Tibial nerve (tissue), 3 donors: ENCODE measurements around the gene KRT34.
"Not testable (repeated sequence)": the region's sequence is repeated elsewhere in the genome, so short reads cannot be mapped to it uniquely, and the experiment has no call there.

Experiments
- POLR2A ChIP-seq, 2 donors: fragments of 450-650 bp; IDR thresholded peaks; one replicate each; pipeline ENCODE4 v1.6.1; 2017; ENCODE audit warnings: antibody characterized with exemption in 2 of 2, mild to moderate bottlenecking in 2 of 2, moderate library complexity in 2 of 2
- TF ChIP-seq, protein P1 (sequence below), 5 experiments: fragments of 200-600 bp in 3 of 5; fragments of 450-650 bp in 2 of 5; sonication (generic) in 3 of 5; IDR thresholded peaks; one replicate each; pipeline ENCODE4 v1.5.1; 2016 to 2019; ENCODE audit warnings: antibody characterized with exemption in 5 of 5, mild to moderate bottlenecking in 3 of 5, moderate library complexity in 2 of 5

DNA sequence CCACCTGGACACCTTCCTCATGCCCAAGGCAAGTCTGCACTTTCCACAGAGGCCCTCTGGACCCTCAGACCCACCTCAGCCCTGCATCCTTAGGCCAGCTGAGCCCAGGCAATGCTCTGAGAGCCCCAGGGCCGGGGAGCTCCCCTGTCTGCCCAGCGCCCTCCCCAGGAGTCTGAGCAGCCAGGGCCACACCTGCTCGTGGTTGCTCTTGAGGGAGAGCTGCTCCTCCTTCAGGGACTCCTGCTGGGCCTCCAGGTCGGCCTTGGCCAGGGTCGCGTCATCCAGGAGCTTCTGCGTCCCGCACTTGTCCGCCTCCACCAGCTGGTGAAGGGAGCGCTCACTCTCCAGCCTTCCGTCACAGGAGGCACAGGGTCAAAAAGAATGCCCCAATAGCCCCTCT is 40.5 kb upstream of the KRT34 start:
- TF ChIP-seq, protein P1, sequence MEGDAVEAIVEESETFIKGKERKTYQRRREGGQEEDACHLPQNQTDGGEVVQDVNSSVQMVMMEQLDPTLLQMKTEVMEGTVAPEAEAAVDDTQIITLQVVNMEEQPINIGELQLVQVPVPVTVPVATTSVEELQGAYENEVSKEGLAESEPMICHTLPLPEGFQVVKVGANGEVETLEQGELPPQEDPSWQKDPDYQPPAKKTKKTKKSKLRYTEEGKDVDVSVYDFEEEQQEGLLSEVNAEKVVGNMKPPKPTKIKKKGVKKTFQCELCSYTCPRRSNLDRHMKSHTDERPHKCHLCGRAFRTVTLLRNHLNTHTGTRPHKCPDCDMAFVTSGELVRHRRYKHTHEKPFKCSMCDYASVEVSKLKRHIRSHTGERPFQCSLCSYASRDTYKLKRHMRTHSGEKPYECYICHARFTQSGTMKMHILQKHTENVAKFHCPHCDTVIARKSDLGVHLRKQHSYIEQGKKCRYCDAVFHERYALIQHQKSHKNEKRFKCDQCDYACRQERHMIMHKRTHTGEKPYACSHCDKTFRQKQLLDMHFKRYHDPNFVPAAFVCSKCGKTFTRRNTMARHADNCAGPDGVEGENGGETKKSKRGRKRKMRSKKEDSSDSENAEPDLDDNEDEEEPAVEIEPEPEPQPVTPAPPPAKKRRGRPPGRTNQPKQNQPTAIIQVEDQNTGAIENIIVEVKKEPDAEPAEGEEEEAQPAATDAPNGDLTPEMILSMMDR (IDR thresholded peaks at IDR 0.05), result not testable (repeated sequence)
- TF ChIP-seq POLR2A (IDR thresholded peaks at IDR 0.05), result not testable (repeated sequence)
